GM18502 (cell line): ENCODE data around the gene KRTAP10-2.
"Not testable (repeated sequence)": the region's sequence is repeated elsewhere in the genome, so short reads cannot be mapped to it uniquely, and the experiment has no call there.

Experiments
- ATAC-seq: cut with Tn5 transposase; IDR thresholded peaks from one replicate; pipeline ENCODE4 v1.9.1; 2021; ENCODE audit warnings: mild to moderate bottlenecking; ENCODE audit not compliant: unreplicated experiment, poor library complexity

The KRTAP10-2 gene

DNA sequence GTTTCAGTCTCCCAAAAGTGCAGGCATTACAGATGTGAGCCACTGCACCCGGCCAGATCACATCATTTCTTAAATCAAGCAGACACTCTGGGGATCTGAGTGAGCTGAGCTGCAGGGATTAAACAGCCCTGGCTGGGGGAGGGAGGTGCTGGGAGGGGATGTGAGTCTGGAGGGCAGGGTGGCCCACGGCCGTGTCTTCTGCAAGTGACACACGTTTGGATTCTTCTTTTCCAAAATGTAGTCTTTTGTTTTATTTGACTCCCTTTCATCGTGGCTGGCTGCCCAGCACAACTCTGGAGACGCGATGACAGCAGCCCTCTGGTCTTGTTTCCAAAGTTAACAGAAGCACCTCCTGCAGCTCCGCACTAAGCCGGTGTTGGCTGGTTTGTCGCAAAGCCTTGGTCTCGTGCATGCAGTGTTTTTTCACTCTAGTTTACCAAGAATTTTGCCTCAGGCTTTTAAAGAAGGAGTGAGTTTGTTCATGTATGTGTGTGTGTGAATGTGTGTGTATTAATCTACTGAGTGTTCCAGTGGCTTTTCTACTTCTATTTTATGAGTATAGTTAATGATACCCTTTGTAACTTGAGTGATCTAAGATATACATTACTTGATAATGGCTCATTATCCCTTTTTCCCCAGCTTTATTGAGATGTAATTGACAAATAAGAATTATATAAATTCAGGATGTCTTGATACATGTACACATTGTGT is 31.9 kb upstream of the KRTAP10-2 start:
- no peak for ATAC-seq

DNA sequence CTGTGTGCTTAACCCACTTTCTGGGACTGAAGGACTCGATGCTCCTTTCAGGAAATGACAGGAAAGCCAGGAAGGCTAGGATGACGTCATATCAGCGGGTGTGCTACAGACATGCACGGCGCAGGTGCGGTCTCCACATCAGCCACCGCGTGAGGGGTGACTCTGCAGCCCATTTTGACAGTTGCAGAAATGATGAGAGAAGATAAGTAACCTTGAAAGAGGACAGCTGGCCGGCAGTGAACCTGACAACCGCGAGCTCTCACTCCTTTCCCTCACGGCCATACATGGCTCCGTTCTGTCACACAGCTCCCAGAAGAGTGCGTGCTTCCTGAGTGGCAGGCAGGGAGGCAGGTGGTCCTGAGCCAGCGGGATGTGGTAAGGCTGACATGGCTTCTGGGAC is 30.8 kb upstream of the KRTAP10-2 start:
- ATAC-seq: no peak

- no peak for ATAC-seq
Observed at GRCh38 chr21:44581158-44581557, 29.9 kb upstream of the KRTAP10-2 start.

DNA sequence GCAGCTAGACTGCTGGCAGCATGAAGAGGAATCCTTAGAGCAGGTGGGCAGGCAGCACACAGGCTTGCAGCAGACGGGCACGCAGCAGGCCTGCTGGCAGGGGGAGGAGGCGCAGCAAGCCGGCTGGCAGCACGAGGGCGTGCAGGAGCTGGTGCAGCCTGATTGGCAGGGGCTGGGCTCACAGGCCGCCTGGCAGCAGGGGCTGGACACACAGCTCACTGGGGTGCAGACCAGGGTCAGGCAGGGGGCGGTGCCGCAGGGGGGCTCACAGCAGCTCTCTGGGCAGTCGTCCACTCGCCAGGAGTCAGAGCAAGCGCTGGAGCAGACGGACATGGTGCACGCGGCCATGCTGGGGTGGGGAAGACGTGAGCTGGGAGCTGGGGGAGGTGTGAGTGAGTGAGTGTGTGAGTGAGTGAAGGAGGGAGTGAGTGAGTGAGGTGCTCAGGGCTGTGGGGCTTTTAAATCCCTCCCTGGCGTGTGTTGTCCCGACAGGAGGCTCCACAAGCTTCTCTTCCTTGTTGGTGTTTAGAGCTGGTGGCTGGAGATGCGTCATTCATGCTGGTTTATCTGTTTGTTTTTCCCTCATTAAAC is 29.0 kb upstream of the KRTAP10-2 start, which contains the start of gene KRTAP10-5:
Gene KRTAP10-5 (minus strand): TSS at position 374 of the 591 bp plus-strand sequence. CDS start 26 bp downstream, at position 348.
- ATAC-seq: not testable (repeated sequence)

- ATAC-seq: no peak
Observed at GRCh38 chr21:44579833-44580144, 28.5 kb upstream of the KRTAP10-2 start.

- no peak for ATAC-seq
Observed at GRCh38 chr21:44579056-44579832, 27.9 kb upstream of the KRTAP10-2 start.

DNA sequence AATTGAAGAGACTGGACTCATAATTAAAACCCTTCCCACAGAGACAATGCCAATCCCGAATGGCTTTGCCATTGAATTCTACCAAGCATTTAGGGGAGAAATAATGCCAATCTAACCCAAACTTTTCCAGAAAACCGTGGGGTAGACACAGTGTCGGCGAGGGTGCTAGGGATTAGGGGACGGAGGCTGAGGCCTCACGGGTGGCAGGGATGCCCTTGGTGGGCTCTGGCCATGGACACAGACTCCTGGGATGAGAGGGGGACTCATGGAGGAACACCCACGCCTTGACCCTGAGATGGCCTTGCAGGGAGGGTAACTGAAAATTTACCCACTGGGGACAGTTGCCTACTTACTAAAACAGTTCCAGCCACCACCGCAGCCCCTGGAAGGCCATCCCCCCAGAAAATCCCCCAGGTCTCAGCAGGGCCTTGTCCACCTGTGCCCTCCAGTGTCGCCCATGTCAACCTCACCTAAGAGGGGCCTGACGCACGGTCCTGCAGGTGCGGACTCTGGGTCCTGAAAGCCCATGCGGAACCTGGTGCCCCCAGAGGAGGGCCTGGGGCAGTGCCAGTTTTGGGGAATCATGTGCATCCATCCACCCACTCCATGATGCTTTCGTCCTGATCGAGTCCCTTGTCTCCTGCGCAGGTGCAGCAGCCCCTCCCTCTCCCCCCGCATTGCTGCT is 27.2 kb upstream of the KRTAP10-2 start:
- ATAC-seq: no peak

GRCh38 chr21:44576025-44576420 is 24.7 kb upstream of the KRTAP10-2 start:
- no peak for ATAC-seq

DNA sequence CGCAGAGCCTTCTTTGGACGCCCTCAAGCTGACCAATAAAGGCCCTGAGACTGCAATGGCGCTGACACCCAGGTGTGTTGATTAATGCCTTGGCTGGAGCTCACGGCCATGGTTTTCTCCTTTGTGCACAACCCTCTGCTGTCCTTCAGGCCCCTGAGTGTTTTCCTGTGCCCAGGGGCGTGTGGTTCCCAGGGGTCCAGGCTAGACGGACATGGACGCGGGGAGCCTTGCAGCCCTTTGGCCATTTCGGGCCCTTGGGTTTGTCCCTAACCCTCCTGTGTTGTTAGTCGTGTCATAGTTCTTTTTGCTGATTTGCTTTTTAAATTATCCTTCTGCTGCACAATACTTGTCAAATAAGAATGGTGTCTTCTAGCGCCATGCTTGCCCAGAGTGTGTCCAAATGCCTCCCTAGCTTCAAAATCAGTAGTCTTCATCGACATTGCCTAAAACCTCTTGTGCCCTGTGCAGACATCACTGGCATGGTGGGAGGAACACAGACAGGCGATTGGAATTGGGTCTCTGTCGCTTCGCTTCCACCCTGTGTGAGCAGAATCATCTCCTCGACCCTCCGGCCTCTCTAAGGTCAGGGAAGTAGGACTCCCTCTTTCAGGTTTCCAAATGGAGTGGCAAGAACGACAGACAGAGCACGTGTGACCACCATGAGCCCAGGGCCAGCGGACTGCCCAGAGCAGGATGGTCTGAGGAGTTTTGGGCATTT is 24.2 kb upstream of the KRTAP10-2 start:
- no peak for ATAC-seq

DNA sequence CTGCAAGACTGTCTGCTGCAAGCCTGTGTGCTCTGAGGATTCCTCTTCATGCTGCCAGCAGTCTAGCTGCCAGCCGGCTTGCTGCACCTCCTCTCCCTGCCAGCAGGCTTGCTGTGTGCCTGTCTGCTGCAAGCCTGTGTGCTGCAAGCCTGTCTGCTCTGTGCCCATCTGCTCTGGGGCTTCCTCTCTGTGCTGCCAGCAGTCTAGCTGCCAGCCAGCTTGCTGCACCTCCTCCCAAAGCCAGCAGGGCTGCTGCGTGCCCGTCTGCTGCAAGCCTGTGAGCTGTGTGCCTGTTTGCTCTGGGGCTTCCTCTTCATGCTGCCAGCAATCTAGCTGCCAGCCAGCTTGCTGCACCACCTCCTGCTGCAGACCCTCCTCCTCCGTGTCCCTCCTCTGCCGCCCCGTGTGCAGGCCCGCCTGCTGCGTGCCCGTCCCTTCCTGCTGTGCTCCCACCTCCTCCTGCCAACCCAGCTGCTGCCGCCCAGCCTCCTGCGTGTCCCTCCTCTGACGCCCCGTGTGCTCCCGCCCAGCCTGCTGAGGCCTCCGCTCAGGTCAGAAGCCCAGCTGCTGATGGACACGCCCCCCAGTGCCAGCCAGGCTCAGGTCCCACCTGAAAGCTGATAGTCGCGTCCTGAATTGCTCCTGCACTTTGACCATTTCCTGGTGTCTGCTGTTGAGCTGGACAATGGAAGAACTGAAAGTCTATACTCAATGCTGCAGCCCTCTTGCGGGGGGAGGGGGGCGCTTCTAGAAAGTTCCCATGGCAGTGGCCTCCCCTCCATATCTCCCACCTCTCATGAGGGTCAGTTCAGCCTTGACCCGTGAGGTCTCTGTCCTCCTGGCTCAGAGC is 23.4 kb upstream of the KRTAP10-2 start:
- ATAC-seq: no peak

GRCh38 chr21:44573630-44574456 is 22.5 kb upstream of the KRTAP10-2 start, which contains the start of gene KRTAP10-4:
KRTAP10-4 (plus strand) TSS chr21:44573729; CDS start chr21:44573759, 30 bp downstream.
- ATAC-seq: not testable (repeated sequence)

- ATAC-seq: no peak
Observed at GRCh38 chr21:44572959-44573583, 21.8 kb upstream of the KRTAP10-2 start.

DNA sequence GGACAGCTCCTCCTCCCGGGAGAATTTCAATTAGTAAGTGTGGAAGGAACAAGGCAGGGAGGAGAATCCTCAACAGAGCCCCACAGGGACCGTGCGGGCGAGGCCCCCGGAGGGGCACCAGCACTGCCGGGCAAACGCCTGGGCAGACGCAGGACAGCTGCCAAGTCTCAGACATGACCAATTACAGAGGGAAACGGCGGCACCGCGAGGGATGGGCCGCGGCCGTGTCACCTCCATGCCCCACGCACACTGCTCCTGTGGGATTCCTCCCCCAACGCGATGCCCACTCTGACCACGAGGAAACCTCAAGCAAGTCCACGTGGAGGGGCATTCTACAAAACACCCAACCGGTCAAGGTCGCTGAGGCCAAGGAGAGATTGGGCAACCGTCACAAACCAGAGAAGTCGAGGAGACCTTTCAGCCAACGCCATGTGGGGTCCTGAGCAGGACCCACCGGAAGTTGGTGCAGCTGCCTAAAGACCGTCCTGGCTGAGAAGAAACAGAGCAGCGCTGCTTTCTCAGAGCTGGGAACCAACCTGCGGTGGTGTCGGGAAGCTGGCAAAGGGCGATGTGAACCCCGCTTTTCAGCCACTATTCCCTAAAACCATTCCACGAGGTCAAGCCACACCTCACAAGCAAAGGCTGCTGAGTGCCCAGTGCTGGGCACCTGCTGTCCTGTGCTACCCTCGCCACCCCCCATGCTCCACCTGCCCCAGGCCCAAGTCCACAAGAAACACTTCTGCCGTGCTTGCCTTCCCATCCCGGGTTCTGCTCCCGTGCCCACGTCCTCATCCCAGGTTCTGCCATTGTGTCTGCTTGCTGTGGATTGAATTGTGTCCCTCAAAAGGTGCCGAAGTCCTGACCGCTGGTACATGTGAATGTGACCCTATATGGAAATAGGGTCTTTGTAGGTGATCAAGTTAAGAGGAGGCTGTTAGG is 20.8 kb upstream of the KRTAP10-2 start:
- no peak for ATAC-seq

GRCh38 chr21:44571296-44571695 is 20.0 kb upstream of the KRTAP10-2 start:
- ATAC-seq: no peak

GRCh38 chr21:44569861-44570517 is 18.7 kb upstream of the KRTAP10-2 start:
- no peak for ATAC-seq
